Measurements from ENCODE around the gene SPOCD1. TPM values are rescaled to one million over a fixed set of nuclear protein-coding genes. Genes with fewer than 3 reads are reported as not detected.

SPOCD1 gene
- polyA plus RNA-seq, 2 of the 4 experiments (the other 2 are of a cell fraction) = 0.98 to 4.8 TPM

DNA sequence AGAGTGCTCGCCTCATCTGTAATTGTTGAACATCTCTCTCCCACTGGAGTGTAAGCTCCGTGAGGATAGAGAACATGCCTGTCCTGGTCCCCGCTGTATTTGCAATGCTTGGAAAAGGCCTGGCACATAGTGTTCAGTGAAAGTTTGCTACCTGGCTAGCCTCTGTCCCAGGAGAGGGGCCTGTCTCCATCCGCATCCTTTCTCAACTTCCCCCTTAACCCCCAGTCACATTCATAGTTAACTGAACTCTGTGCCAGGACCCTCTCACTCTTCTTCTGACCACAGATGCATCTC is 15.2 kb downstream of the SPOCD1 start:
- 88% methylated on average over 4 of the region's 4 CpGs for WGBS (ENCODE audit: missing lambda C conversion rate)
- CTCF ChIA-PET = interaction anchor here (0.6 to 6.0 kb wide), 5 partner anchors 12 to 520 kb away, joined by 3 to 55 read pairs (median 6); partner anchors contain the start of gene SPOCD1

DNA sequence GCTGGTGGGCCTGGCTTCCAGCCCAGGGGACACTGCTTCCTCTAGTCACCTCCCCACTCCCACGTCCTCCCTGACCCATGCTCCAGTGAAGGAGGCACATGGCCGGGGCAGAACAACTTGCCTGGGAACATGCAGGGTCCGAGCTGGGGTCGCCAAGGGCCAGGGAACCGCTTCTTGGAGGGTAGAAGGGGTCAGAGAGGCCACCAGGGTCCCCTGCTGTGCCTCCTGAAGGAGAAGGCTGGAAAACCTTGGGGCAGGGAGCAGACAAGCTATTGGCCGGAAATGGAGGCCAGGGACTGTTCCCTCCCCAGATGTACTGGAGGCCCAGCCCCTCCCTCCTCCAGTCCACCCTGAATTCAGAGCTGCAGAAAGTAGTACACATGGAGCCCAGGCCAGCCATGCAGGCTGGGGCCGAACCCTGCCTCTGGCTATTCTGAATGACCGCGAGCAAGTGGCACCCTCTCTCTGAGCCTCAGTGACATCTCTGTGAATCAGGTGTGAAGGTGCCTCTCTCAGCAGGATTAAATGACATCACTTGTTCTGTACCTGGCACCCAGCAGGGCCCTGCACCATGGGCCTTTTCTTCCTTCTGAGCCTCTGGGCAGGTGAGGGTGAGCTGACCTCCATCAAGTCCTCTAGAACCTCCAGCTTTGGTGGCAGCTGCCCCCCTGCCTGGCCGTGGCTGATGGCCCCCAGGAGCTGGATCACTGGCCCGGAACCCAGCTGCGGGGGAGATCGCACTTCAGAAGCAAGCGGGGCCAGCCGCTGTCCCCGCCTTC is 15.7 kb downstream of the SPOCD1 start:
- peaks cover 28% of the 10 kb centered on the region for H3K4me1 ChIP-seq
- TF ChIP-seq, protein P1, sequence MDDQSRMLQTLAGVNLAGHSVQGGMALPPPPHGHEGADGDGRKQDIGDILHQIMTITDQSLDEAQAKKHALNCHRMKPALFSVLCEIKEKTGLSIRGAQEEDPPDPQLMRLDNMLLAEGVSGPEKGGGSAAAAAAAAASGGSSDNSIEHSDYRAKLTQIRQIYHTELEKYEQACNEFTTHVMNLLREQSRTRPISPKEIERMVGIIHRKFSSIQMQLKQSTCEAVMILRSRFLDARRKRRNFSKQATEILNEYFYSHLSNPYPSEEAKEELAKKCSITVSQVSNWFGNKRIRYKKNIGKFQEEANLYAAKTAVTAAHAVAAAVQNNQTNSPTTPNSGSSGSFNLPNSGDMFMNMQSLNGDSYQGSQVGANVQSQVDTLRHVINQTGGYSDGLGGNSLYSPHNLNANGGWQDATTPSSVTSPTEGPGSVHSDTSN (IDR thresholded peaks at IDR 0.05) = no peak
- TF ChIP-seq, protein P2, sequence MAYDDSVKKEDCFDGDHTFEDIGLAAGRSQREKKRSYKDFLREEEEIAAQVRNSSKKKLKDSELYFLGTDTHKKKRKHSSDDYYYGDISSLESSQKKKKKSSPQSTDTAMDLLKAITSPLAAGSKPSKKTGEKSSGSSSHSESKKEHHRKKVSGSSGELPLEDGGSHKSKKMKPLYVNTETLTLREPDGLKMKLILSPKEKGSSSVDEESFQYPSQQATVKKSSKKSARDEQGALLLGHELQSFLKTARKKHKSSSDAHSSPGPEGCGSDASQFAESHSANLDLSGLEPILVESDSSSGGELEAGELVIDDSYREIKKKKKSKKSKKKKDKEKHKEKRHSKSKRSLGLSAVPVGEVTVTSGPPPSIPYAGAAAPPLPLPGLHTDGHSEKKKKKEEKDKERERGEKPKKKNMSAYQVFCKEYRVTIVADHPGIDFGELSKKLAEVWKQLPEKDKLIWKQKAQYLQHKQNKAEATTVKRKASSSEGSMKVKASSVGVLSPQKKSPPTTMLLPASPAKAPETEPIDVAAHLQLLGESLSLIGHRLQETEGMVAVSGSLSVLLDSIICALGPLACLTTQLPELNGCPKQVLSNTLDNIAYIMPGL (CRISPR knock-in tag; IDR thresholded peaks at IDR 0.05; ENCODE audit: borderline replicate concordance) = no peak
- TF ChIP-seq CHD4 (IDR thresholded peaks at IDR 0.05; ENCODE audit: borderline replicate concordance) = no peak
- H3K9me3 ChIP-seq = no peaks in the 10 kb centered on the region
- no peak overlapping the region for H3K4me3 ChIP-seq
- H3K27ac ChIP-seq = peak overlapping the region in 1 of 2 experiments; percentile 83; a peak in 4 of 6 replicates
- no peak for FAIRE-seq
- CTCF ChIA-PET = interaction anchor here (0.6 to 6.0 kb wide), 5 partner anchors 11 to 520 kb away, joined by 3 to 55 read pairs (median 6); partner anchors contain the start of gene SPOCD1
- POLR2A ChIA-PET = no interaction called here
- ATAC-seq = no peak
- H3K4me2 ChIP-seq = no peak overlapping the region
- DNase-seq (ENCODE audit: low read depth in 1 of 2, low spot score in 1 of 2) = no peak
- WGBS (ENCODE audit: missing lambda C conversion rate) = 100% methylated on average over 8 of the region's 16 CpGs

More for the DNA sequence above, 15.2 kb downstream of the SPOCD1 start:
- Histone ChIP-seq H3K4me3 (no peak overlapping the region), H3K27ac (no peak overlapping the region), H3K9me3 (no peaks in the 10 kb centered on the region), H3K4me2 (no peak overlapping the region), H3K4me1 (peaks cover 28% of the 10 kb centered on the region)
- TF ChIP-seq, protein P3, sequence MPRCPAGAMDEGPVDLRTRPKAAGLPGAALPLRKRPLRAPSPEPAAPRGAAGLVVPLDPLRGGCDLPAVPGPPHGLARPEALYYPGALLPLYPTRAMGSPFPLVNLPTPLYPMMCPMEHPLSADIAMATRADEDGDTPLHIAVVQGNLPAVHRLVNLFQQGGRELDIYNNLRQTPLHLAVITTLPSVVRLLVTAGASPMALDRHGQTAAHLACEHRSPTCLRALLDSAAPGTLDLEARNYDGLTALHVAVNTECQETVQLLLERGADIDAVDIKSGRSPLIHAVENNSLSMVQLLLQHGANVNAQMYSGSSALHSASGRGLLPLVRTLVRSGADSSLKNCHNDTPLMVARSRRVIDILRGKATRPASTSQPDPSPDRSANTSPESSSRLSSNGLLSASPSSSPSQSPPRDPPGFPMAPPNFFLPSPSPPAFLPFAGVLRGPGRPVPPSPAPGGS (IDR thresholded peaks at IDR 0.05) = no peak
- no peak for TF ChIP-seq MAZ (IDR thresholded peaks at IDR 0.05; ENCODE audit: borderline replicate concordance, low read depth, low read length)
- TF ChIP-seq CEBPB (IDR thresholded peaks at IDR 0.05) = no peak
- TF ChIP-seq HDAC2 (IDR thresholded peaks at IDR 0.05) = no peak
- TF ChIP-seq ZNF302 (CRISPR knock-in tag; IDR thresholded peaks at IDR 0.05) = no peak
- TF ChIP-seq BHLHE40 (IDR thresholded peaks at IDR 0.05; ENCODE audit: low read depth, low read length) = no peak
- TF ChIP-seq, protein P4, sequence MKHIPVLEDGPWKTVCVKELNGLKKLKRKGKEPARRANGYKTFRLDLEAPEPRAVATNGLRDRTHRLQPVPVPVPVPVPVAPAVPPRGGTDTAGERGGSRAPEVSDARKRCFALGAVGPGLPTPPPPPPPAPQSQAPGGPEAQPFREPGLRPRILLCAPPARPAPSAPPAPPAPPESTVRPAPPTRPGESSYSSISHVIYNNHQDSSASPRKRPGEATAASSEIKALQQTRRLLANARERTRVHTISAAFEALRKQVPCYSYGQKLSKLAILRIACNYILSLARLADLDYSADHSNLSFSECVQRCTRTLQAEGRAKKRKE (CRISPR knock-in tag; IDR thresholded peaks at IDR 0.05; ENCODE audit: low read depth) = no peak
- TF ChIP-seq MAFK (IDR thresholded peaks at IDR 0.05; ENCODE audit: partially characterized antibody) = no peak
- TF ChIP-seq RFX5 (IDR thresholded peaks at IDR 0.05) = no peak
- TF ChIP-seq MYC (IDR thresholded peaks at IDR 0.05; ENCODE audit: borderline replicate concordance, low read length) = no peak
- TF ChIP-seq TP53 (CRISPR knock-in tag; IDR thresholded peaks at IDR 0.05) = no peak
- TF ChIP-seq, protein P5, sequence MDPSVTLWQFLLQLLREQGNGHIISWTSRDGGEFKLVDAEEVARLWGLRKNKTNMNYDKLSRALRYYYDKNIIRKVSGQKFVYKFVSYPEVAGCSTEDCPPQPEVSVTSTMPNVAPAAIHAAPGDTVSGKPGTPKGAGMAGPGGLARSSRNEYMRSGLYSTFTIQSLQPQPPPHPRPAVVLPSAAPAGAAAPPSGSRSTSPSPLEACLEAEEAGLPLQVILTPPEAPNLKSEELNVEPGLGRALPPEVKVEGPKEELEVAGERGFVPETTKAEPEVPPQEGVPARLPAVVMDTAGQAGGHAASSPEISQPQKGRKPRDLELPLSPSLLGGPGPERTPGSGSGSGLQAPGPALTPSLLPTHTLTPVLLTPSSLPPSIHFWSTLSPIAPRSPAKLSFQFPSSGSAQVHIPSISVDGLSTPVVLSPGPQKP (IDR thresholded peaks at IDR 0.05; ENCODE audit: low read depth, low read length) = no peak
- no peak for TF ChIP-seq JUNB (IDR thresholded peaks at IDR 0.05)
- TF ChIP-seq, protein P6, sequence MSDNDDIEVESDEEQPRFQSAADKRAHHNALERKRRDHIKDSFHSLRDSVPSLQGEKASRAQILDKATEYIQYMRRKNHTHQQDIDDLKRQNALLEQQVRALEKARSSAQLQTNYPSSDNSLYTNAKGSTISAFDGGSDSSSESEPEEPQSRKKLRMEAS (IDR thresholded peaks at IDR 0.05) = no peak
- DNase-seq (ENCODE audit: low read depth in 1 of 2, low spot score in 1 of 2) = no peak
- ATAC-seq = no peak
- POLR2A ChIA-PET = no interaction called here
- no peak for FAIRE-seq
